Loucy (cell line): ENCODE measurements around the gene DIRAS1.

Source experiments
- CTCF ChIP-seq: fragments of 200-600 bp; sonication (generic); conservative IDR thresholded peaks from 2 replicates; pipeline ENCODE4 v1.5.1; 2014; ENCODE audit warnings: mild to moderate bottlenecking, antibody characterized with exemption, low read length
- EZH2phosphoT487 ChIP-seq: fragments of 200-600 bp; IDR thresholded peaks from 2 replicates; pipeline ENCODE4 v1.6.1; 2018; ENCODE audit warnings: antibody characterized with exemption, mild to moderate bottlenecking, moderate library complexity, borderline replicate concordance

GRCh38 chr19:2728783-2729387 lies 7.7 kb upstream of the DIRAS1 start:
- TF ChIP-seq CTCF (no peak), EZH2phosphoT487 (no peak)
